ENCODE data around the gene TCF7L2.

The TCF7L2 gene

GRCh38 chr10:113133497-113134115 is 183.6 kb downstream of the TCF7L2 start:
- DNase-seq (ENCODE audit: low spot score), result no peak
- in situ Hi-C loops (cut with MboI; ENCODE audit: low pct_unique_long_range_greater_than_20kb, low sequenced_read_pairs, unreplicated experiment), result no loop called here
- TF ChIP-seq CTCF (IDR thresholded peaks at IDR 0.05; ENCODE audit: extremely low read depth, insufficient read depth, missing control alignments), result no peak

- in situ Hi-C loops (cut with MboI; ENCODE audit: low pct_unique_long_range_greater_than_20kb, low sequenced_read_pairs, unreplicated experiment), result no loop called here
- no peak for TF ChIP-seq CTCF (IDR thresholded peaks at IDR 0.05; ENCODE audit: extremely low read depth, insufficient read depth, missing control alignments)
- DNase-seq (ENCODE audit: low spot score), result no peak
Measured at GRCh38 chr10:113135025-113135424, 185.0 kb downstream of the TCF7L2 start.

- in situ Hi-C loops (cut with MboI; ENCODE audit: low pct_unique_long_range_greater_than_20kb, low sequenced_read_pairs, unreplicated experiment), result no loop called here
- no peak for TF ChIP-seq CTCF (IDR thresholded peaks at IDR 0.05; ENCODE audit: extremely low read depth, insufficient read depth, missing control alignments)
- no peak for DNase-seq (ENCODE audit: low spot score)
Measured at GRCh38 chr10:113137941-113138685, 188.1 kb downstream of the TCF7L2 start.

- TF ChIP-seq CTCF (IDR thresholded peaks at IDR 0.05; ENCODE audit: extremely low read depth, insufficient read depth, missing control alignments), result no peak
- no peak for DNase-seq (ENCODE audit: low spot score)
- in situ Hi-C loops (cut with MboI; ENCODE audit: low pct_unique_long_range_greater_than_20kb, low sequenced_read_pairs, unreplicated experiment), result no loop called here
Measured at GRCh38 chr10:113138937-113139585, 189.0 kb downstream of the TCF7L2 start.

- no peak for DNase-seq (ENCODE audit: low spot score)
- TF ChIP-seq CTCF (IDR thresholded peaks at IDR 0.05; ENCODE audit: extremely low read depth, insufficient read depth, missing control alignments), result no peak
- in situ Hi-C loops (cut with MboI; ENCODE audit: low pct_unique_long_range_greater_than_20kb, low sequenced_read_pairs, unreplicated experiment), result no loop called here
Measured at GRCh38 chr10:113139699-113140098, 189.7 kb downstream of the TCF7L2 start.

GRCh38 chr10:113140143-113141011 is 190.3 kb downstream of the TCF7L2 start:
- no peak for TF ChIP-seq CTCF (IDR thresholded peaks at IDR 0.05; ENCODE audit: extremely low read depth, insufficient read depth, missing control alignments)
- in situ Hi-C loops (cut with MboI; ENCODE audit: low pct_unique_long_range_greater_than_20kb, low sequenced_read_pairs, unreplicated experiment), result no loop called here
- DNase-seq (ENCODE audit: low spot score), result no peak

All from GM13977 (cell line).